ENCODE results near the gene CCDC157.

DNA sequence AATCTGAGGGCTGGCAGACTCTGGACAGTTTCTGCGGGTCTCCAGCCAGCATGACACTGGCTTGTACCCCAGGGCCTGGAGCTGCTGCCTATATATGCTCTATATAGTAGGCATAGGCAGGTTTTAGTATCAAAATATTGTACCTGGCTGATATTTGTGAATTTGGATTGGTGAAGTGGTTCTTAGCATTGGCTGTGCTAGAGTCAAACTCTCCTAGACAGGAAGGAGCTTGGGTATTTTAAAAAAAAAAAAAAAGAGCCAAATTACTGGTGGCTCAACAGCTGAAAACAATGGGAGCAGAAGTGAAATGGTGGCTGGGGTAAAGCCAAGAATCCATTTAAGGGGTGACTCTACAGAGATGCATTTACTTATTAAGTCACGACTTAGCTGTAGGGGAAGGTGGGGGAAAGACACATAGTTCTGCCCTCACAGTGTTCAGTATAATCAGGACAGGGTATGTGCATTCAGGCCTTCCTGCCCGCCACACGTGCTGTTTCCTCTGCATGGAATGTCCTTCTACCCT is 57.8 kb downstream of the CCDC157 start:
- TF ChIP-seq, protein P1, sequence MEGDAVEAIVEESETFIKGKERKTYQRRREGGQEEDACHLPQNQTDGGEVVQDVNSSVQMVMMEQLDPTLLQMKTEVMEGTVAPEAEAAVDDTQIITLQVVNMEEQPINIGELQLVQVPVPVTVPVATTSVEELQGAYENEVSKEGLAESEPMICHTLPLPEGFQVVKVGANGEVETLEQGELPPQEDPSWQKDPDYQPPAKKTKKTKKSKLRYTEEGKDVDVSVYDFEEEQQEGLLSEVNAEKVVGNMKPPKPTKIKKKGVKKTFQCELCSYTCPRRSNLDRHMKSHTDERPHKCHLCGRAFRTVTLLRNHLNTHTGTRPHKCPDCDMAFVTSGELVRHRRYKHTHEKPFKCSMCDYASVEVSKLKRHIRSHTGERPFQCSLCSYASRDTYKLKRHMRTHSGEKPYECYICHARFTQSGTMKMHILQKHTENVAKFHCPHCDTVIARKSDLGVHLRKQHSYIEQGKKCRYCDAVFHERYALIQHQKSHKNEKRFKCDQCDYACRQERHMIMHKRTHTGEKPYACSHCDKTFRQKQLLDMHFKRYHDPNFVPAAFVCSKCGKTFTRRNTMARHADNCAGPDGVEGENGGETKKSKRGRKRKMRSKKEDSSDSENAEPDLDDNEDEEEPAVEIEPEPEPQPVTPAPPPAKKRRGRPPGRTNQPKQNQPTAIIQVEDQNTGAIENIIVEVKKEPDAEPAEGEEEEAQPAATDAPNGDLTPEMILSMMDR (IDR thresholded peaks at IDR 0.05): no peak
- TF ChIP-seq POLR2AphosphoS5 (IDR thresholded peaks at IDR 0.05) (no peak), EP300 (IDR thresholded peaks at IDR 0.05; ENCODE audit: low read depth) (no peak)

All from transverse colon (tissue), 4 donors.